OCI-LY7 (cell line): Measurements from ENCODE around the gene PTH1R. TPM values are rescaled to one million over a fixed set of nuclear protein-coding genes. Genes with fewer than 3 reads are reported as not detected.

Experiments
- BruUV-seq: library from RNA; stranded (reverse); fragments of 400-500 nt; replicated peaks from 2 replicates; lab custom pipeline; 2021; lab: Mats Ljungman, UMichigan
- CTCF ChIA-PET: fragments of 300-600 bp; sonication (Branson Sonifier 250); formaldehyde crosslinking; loops from one replicate; lab custom pipeline; 2022; ENCODE audit warnings: antibody characterized with exemption; ENCODE audit not compliant: unreplicated experiment; lab: Charles Lee
- POLR2A ChIA-PET: fragments of 300-600 bp; sonication (Branson Sonifier 250); formaldehyde crosslinking; loops from one replicate; lab custom pipeline; 2022; ENCODE audit warnings: antibody characterized with exemption; lab: Charles Lee
- DNase-seq: peaks from one replicate; pipeline ENCODE4 v3.0.0-alpha.2; 2015; ENCODE audit warnings: low spot score
- H2AFZ ChIP-seq: fragments of 200-600 bp; sonication (generic), shearing (Covaris generic); 2 replicates; pipeline ENCODE4 v1.6.1; 2014; ENCODE audit warnings: mild to moderate bottlenecking, antibody characterized with exemption, low read length, moderate library complexity
- H3K27ac ChIP-seq: fragments of 200-600 bp; sonication (generic); 2 replicates; pipeline ENCODE4 v1.5.1; 2014; ENCODE audit warnings: mixed run types, low read depth, mild to moderate bottlenecking, moderate library complexity, low read length, inconsistent platforms; ENCODE audit not compliant: poor library complexity, severe bottlenecking
- H3K36me3 ChIP-seq: fragments of 200-600 bp; sonication (generic); 2 replicates; pipeline ENCODE4 v1.6.1; 2014; ENCODE audit warnings: mild to moderate bottlenecking, antibody characterized with exemption, low read length, moderate library complexity, mixed read lengths; ENCODE audit not compliant: insufficient read depth
- H3K4me1 ChIP-seq: fragments of 200-600 bp; sonication (generic); 2 replicates; pipeline ENCODE4 v1.5.1; 2014; ENCODE audit warnings: mild to moderate bottlenecking, low read length; ENCODE audit not compliant: insufficient read depth, poor library complexity, severe bottlenecking
- H3K4me2 ChIP-seq: fragments of 200-600 bp; sonication (generic); 2 replicates; pipeline ENCODE4 v1.6.1; 2014; ENCODE audit warnings: mild to moderate bottlenecking, low read length
- H3K4me3 ChIP-seq: fragments of 200-600 bp; sonication (generic); 2 replicates; pipeline ENCODE4 v1.5.1; 2014; ENCODE audit warnings: mild to moderate bottlenecking, low read depth, low read length; ENCODE audit not compliant: poor library complexity, severe bottlenecking
- H3K79me2 ChIP-seq: fragments of 200-600 bp; sonication (generic); 2 replicates; pipeline ENCODE4 v1.6.1; 2016; ENCODE audit warnings: low read depth, mild to moderate bottlenecking, low read length, moderate library complexity, mixed read lengths; ENCODE audit not compliant: insufficient read depth
- H3K9me2 ChIP-seq: fragments of 200-600 bp; sonication (generic); 2 replicates; pipeline ENCODE4 v1.6.1; 2016; ENCODE audit warnings: mild to moderate bottlenecking, low read length, mixed read lengths; ENCODE audit not compliant: insufficient read depth
- H3K9me3 ChIP-seq: fragments of 200-600 bp; sonication (generic); 2 replicates; pipeline ENCODE4 v1.6.1; 2014; ENCODE audit warnings: mild to moderate bottlenecking, mixed run types, low read length, mixed read lengths
- H4K20me1 ChIP-seq: fragments of 200-600 bp; sonication (generic); 2 replicates; pipeline ENCODE4 v1.6.1; 2014; ENCODE audit warnings: mild to moderate bottlenecking, antibody characterized with exemption, low read length, moderate library complexity, mixed read lengths; ENCODE audit not compliant: insufficient read depth
- EZH2phosphoT487 ChIP-seq: fragments of 200-600 bp; sonication (generic); IDR thresholded peaks from 2 replicates; pipeline ENCODE4 v1.6.1; 2018; ENCODE audit warnings: low read depth, borderline replicate concordance, mild to moderate bottlenecking, mixed run types, antibody characterized with exemption, low read length, moderate library complexity, mixed read lengths
- intact Hi-C: fragments of 100-400 bp; cut with micrococcal nuclease; formaldehyde crosslinking; loops from one replicate; pipeline ENCODE4 v1.10.0; 2022; ENCODE audit not compliant: unreplicated experiment
- total RNA-seq, 2 experiments: library from RNA; depleted of rRNA in 1 of 2; stranded (reverse); fragments of >200 nt in 1 of 2; shearing (Covaris generic) in 1 of 2; gene quantifications; 2 replicates each; pipeline ENCODE4 v1.2.3, GENCODE V29; 2014 to 2022
- TF ChIP-seq, protein P1 (sequence below): fragments of 200-600 bp; sonication (generic); conservative IDR thresholded peaks from 2 replicates; pipeline ENCODE4 v1.5.1; 2014; ENCODE audit warnings: mild to moderate bottlenecking, antibody characterized with exemption, low read length, moderate library complexity, mixed read lengths

Gene PTH1R
- total RNA-seq, 2 experiments from 2014 or later: not detected

DNA sequence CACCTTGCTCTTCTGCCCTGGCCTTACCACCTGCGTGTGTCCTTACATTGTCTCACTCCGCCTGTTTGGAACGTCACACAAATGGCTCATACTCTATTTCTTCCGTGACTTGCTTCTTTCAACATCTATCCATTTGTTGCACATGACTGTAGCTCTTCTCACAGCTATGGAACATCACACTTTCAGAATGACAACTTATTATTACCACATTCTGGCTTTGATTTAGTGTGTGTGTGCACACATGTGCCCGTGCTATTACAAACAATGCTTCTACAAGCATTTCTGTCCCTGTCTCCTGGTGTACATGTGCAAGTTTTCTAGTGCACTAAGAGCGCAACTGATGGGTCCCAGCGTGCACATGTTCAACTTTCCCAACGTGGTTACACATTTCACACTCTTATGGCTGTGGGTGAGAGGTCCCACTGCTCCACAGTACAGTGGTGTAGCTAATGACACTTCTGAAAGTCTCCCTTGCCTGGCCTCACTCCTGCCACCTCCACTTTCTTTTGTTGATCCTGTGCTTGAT lies 37.8 kb downstream of the PTH1R start:
- Histone ChIP-seq H3K9me2 (no peaks in the 10 kb centered on the region), H3K79me2 (no peaks in the 10 kb centered on the region), H3K4me1 (no peaks in the 10 kb centered on the region), H3K4me3 (no peak overlapping the region), H4K20me1 (no peaks in the 10 kb centered on the region), H3K36me3 (peaks cover 51% of the 10 kb centered on the region), H3K9me3 (peaks cover 12% of the 10 kb centered on the region; the same call in 1 of the 2 replicates), H3K27ac (no peak overlapping the region), H3K4me2 (no peak overlapping the region), H2AFZ (no peak overlapping the region)
- TF ChIP-seq, protein P1, sequence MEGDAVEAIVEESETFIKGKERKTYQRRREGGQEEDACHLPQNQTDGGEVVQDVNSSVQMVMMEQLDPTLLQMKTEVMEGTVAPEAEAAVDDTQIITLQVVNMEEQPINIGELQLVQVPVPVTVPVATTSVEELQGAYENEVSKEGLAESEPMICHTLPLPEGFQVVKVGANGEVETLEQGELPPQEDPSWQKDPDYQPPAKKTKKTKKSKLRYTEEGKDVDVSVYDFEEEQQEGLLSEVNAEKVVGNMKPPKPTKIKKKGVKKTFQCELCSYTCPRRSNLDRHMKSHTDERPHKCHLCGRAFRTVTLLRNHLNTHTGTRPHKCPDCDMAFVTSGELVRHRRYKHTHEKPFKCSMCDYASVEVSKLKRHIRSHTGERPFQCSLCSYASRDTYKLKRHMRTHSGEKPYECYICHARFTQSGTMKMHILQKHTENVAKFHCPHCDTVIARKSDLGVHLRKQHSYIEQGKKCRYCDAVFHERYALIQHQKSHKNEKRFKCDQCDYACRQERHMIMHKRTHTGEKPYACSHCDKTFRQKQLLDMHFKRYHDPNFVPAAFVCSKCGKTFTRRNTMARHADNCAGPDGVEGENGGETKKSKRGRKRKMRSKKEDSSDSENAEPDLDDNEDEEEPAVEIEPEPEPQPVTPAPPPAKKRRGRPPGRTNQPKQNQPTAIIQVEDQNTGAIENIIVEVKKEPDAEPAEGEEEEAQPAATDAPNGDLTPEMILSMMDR: no peak
- TF ChIP-seq EZH2phosphoT487: no peak
- POLR2A ChIA-PET: no interaction called here
- CTCF ChIA-PET: no interaction called here
- intact Hi-C loops: no loop called here
- no TSS peak for BruUV-seq
- DNase-seq: no peak

DNA sequence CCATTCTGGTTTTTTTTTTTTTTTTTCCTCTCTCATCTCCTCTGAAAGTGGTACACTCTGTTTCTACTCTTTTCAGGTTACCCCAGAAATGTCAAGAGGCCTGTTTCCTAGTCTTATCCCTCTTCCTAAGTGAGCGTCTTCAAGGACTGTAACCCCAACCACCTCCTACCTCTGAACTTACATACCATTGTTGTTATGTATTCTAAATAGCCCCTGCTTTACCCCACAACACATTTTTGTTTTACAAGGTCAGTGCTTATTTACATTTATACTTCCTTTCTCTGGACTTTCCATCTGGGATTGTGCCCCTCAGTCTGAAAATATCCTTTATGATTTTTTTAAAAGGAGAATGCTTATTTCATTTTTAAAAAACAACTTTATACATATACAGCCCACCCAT lies 38.8 kb downstream of the PTH1R start:
- H3K4me3 ChIP-seq: no peak overlapping the region
- CTCF ChIA-PET: no interaction called here
- no peak overlapping the region for H3K4me2 ChIP-seq
- intact Hi-C loops: no loop called here
- no TSS peak for BruUV-seq
- H4K20me1 ChIP-seq: no peaks in the 10 kb centered on the region
- H3K27ac ChIP-seq: no peak overlapping the region
- peaks cover 12% of the 10 kb centered on the region; the same call in 1 of the 2 replicates for H3K9me3 ChIP-seq
- TF ChIP-seq EZH2phosphoT487: no peak
- TF ChIP-seq, protein P1: no peak
- POLR2A ChIA-PET: no interaction called here
- no peaks in the 10 kb centered on the region for H3K79me2 ChIP-seq
- peaks cover 60% of the 10 kb centered on the region for H3K36me3 ChIP-seq
- no peak for DNase-seq
- H3K9me2 ChIP-seq: no peaks in the 10 kb centered on the region
- H2AFZ ChIP-seq: no peak overlapping the region
- H3K4me1 ChIP-seq: no peaks in the 10 kb centered on the region

DNA sequence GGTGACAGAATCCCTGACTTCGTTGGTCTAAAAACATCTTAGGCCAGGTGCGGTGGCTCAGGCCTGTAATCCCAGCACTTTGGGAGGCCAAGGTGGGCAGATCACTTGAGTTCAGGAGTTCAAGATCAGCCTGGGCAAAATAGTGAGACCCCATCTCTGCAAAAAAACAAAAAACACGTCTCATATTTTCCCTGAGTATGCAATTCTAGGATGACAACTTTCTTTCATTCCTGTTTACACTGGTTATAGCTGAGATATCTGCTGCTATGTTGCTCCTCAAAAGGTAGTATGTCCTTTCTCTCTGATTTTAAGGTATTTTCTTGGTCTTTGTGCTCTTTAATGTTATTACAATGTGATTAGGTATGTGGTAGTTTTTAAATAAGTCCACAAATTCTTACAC lies 39.3 kb downstream of the PTH1R start:
- Histone ChIP-seq H3K79me2 (no peaks in the 10 kb centered on the region), H3K4me2 (no peak overlapping the region), H3K4me3 (no peak overlapping the region), H3K9me2 (no peaks in the 10 kb centered on the region), H3K9me3 (peaks cover 12% of the 10 kb centered on the region; the same call in 1 of the 2 replicates), H2AFZ (no peak overlapping the region), H3K27ac (no peak overlapping the region), H3K36me3 (peaks cover 65% of the 10 kb centered on the region), H3K4me1 (no peaks in the 10 kb centered on the region), H4K20me1 (no peaks in the 10 kb centered on the region)
- POLR2A ChIA-PET: no interaction called here
- TF ChIP-seq EZH2phosphoT487: no peak
- TF ChIP-seq, protein P1: no peak
- intact Hi-C loops: no loop called here
- DNase-seq: no peak
- CTCF ChIA-PET: no interaction called here
- no TSS peak for BruUV-seq
